ENCODE results near the gene LARP4B.

The LARP4B gene

DNA sequence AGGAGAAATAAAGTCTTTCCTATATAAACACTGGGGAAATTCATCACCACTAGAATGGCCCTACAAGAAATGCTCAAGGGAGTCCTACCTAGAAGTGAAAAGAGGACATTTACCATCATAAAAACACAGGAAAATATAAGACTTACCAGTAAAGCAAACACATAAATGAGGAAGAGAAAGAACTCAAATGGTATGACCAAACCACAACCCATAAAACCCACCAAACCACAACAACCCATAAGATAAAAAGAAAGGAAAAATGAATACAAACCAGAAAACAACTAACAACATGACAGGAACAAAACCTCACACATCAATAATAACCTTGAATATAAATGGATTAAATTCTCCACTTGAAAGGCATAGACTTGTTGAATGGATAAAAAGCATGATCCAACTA is 170.1 kb downstream of the LARP4B start:
- no peak overlapping the region for H3K27ac ChIP-seq
- TF ChIP-seq, protein P1, sequence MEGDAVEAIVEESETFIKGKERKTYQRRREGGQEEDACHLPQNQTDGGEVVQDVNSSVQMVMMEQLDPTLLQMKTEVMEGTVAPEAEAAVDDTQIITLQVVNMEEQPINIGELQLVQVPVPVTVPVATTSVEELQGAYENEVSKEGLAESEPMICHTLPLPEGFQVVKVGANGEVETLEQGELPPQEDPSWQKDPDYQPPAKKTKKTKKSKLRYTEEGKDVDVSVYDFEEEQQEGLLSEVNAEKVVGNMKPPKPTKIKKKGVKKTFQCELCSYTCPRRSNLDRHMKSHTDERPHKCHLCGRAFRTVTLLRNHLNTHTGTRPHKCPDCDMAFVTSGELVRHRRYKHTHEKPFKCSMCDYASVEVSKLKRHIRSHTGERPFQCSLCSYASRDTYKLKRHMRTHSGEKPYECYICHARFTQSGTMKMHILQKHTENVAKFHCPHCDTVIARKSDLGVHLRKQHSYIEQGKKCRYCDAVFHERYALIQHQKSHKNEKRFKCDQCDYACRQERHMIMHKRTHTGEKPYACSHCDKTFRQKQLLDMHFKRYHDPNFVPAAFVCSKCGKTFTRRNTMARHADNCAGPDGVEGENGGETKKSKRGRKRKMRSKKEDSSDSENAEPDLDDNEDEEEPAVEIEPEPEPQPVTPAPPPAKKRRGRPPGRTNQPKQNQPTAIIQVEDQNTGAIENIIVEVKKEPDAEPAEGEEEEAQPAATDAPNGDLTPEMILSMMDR (conservative IDR thresholded peaks at IDR 0.05) = no peak

- TF ChIP-seq, protein P1 (conservative IDR thresholded peaks at IDR 0.05) = no peak
- H3K27ac ChIP-seq = no peak overlapping the region
These were observed 170.9 kb downstream of the LARP4B start for GRCh38 chr10:760622-761021.

DNA sequence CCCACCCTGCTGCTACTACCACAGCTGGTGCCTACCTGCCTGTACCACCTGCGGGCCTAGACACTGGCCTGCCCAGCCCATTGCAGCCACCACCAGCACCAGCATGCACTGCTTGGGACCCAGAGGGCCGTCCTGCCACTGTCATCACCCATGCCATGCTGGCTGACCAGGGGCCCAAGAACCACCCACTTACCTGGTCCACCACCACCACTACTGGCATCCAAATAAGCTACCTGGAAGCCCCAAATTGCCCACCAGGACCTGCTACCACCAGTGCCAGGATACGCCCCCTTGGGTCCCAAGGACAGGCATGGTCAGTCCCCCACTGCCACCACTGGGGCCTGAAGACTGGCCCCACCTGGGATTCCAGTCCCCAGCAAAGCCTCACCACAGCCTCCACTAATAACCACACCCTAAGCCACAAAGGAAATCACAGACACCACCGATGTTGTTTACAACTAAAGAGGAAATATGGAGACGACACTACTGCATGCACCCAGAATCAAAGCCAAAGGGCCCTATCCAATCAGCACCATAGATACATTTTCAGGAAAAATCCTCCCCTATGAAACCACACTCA is 171.5 kb downstream of the LARP4B start:
- no peak overlapping the region for H3K27ac ChIP-seq
- TF ChIP-seq, protein P1 (conservative IDR thresholded peaks at IDR 0.05) = no peak

All from VCaP (cell line).